Right atrium auricular region (tissue), 2 donors: ENCODE measurements around the gene DUOX1. TPM values are rescaled to one million over a fixed set of nuclear protein-coding genes. Genes with fewer than 3 reads are reported as not detected.

ENCODE experiments used
- DNase-seq: peaks from one replicate; pipeline ENCODE4 v3.0.0-alpha.2; 2019; ENCODE audit warnings: low spot score
- H3K27ac ChIP-seq, 2 donors: fragments of 200-600 bp; sonication (generic); 1 replicate in 1 of 2; 2 replicates in 1 of 2; pipeline ENCODE4 v1.5.1; 2016 to 2019
- H3K27me3 ChIP-seq, 2 donors: fragments of 200-600 bp; sonication (generic); one replicate each; pipeline versions ENCODE4 v1.5.1 to v1.6.0; 2017 to 2019
- H3K36me3 ChIP-seq: fragments of 200-600 bp; sonication (generic); one replicate; pipeline ENCODE4 v1.5.1; 2016
- H3K4me1 ChIP-seq, 2 donors: fragments of 200-600 bp; sonication (generic); one replicate each; pipeline versions ENCODE4 v1.5.1 to v1.6.0; 2017 to 2019
- H3K4me3 ChIP-seq, 2 donors: fragments of 200-600 bp; sonication (generic); 1 replicate in 1 of 2; 2 replicates in 1 of 2; pipeline ENCODE4 v1.5.1; 2017 to 2019; ENCODE audit warnings: mild to moderate bottlenecking in 1 of 2, moderate library complexity in 1 of 2
- H3K9me3 ChIP-seq, 2 donors: fragments of 200-600 bp; sonication (generic); one replicate each; pipeline ENCODE4 v1.5.1; 2019
- CTCF ChIP-seq, 2 donors: fragments of 200-600 bp; sonication (generic); IDR thresholded peaks; one replicate each; pipeline ENCODE4 v1.5.1; 2019; ENCODE audit warnings: antibody characterized with exemption in 2 of 2
- total RNA-seq, 2 donors: library from RNA; depleted of rRNA; stranded (reverse); fragments of >200 nt; gene quantifications; one replicate each; pipeline ENCODE4 v1.1.0, GENCODE V29; 2016

DUOX1 gene
- total RNA-seq, 2 donors from 2014 or later, result 1.1 to 3.6 TPM

GRCh38 chr15:45149060-45149459, 19.3 kb downstream of the DUOX1 start:
- H3K27ac ChIP-seq, result no peak overlapping the region
- no peaks in the 10 kb centered on the region for H3K9me3 ChIP-seq
- no peak for DNase-seq
- no peak overlapping the region for H3K4me3 ChIP-seq
- H3K36me3 ChIP-seq, result no peaks in the 10 kb centered on the region
- H3K4me1 ChIP-seq, result no peaks in the 10 kb centered on the region
- H3K27me3 ChIP-seq, result no peaks in the 10 kb centered on the region
- TF ChIP-seq CTCF (IDR thresholded peaks at IDR 0.05), result no peak

- no peak overlapping the region for H3K27ac ChIP-seq
These were observed 20.7 kb downstream of the DUOX1 start for GRCh38 chr15:45150481-45150880.

GRCh38 chr15:45150997-45151396, 21.2 kb downstream of the DUOX1 start:
- Histone ChIP-seq H3K36me3 (no peaks in the 10 kb centered on the region), H3K9me3 (no peaks in the 10 kb centered on the region), H3K4me1 (no peaks in the 10 kb centered on the region), H3K4me3 (no peak overlapping the region), H3K27me3 (no peaks in the 10 kb centered on the region), H3K27ac (no peak overlapping the region)
- TF ChIP-seq CTCF (IDR thresholded peaks at IDR 0.05), result no peak
- no peak for DNase-seq

More at GRCh38 chr15:45150481-45150880, 20.7 kb downstream of the DUOX1 start:
- Histone ChIP-seq H3K4me3 (no peak overlapping the region), H3K27me3 (no peaks in the 10 kb centered on the region), H3K4me1 (no peaks in the 10 kb centered on the region), H3K36me3 (no peaks in the 10 kb centered on the region), H3K9me3 (no peaks in the 10 kb centered on the region)
- DNase-seq, result no peak
- no peak for TF ChIP-seq CTCF (IDR thresholded peaks at IDR 0.05)

- DNase-seq, result no peak
- Histone ChIP-seq H3K27ac (no peak overlapping the region), H3K36me3 (no peaks in the 10 kb centered on the region), H3K9me3 (no peaks in the 10 kb centered on the region), H3K4me1 (no peaks in the 10 kb centered on the region), H3K4me3 (no peak overlapping the region), H3K27me3 (no peaks in the 10 kb centered on the region)
- no peak for TF ChIP-seq CTCF (IDR thresholded peaks at IDR 0.05)
These were observed 22.4 kb downstream of the DUOX1 start for GRCh38 chr15:45151998-45152828.

GRCh38 chr15:45155739-45156138, 25.9 kb downstream of the DUOX1 start:
- Histone ChIP-seq H3K4me3 (no peak overlapping the region), H3K4me1 (no peaks in the 10 kb centered on the region), H3K27me3 (no peaks in the 10 kb centered on the region), H3K27ac (no peak overlapping the region), H3K9me3 (no peaks in the 10 kb centered on the region), H3K36me3 (no peaks in the 10 kb centered on the region)
- no peak for TF ChIP-seq CTCF (IDR thresholded peaks at IDR 0.05)
- no peak for DNase-seq
